ENCODE measurements around the gene AFAP1L1. TPM values are rescaled to one million over a fixed set of nuclear protein-coding genes. Genes with fewer than 3 reads are reported as not detected.

AFAP1L1 gene
- total RNA-seq, 1 experiment from 2014 or later = 15.2 TPM

GRCh38 chr5:149317281-149318048 is 45.8 kb downstream of the AFAP1L1 start:
- intact Hi-C loops (cut with micrococcal nuclease; ENCODE audit: unreplicated experiment) (loop anchor here (1.0 to 5.0 kb wide), 2 partner anchors 54 to 125 kb away; no protein-coding TSS in a partner anchor), in situ Hi-C loops (cut with HindIII; ENCODE audit: low pct_unique_long_range_greater_than_20kb, low sequenced_read_pairs) (no loop called here)
- Histone ChIP-seq H3K9me3 (ENCODE audit: control insufficient read depth, insufficient read depth, low read depth, low read length) (no peaks in the 10 kb centered on the region), H3K36me3 (ENCODE audit: control insufficient read depth, insufficient read depth, low read length) (no peaks in the 10 kb centered on the region), H3K27me3 (ENCODE audit: control insufficient read depth, insufficient read depth, low read length) (no peaks in the 10 kb centered on the region), H3K27ac (ENCODE audit: low read length) (no peak overlapping the region), H3K4me1 (ENCODE audit: control insufficient read depth, insufficient read depth, low read length) (no peaks in the 10 kb centered on the region; the same call in 1 of the 2 replicates), H3K4me3 (ENCODE audit: low read depth in 2 of 2, low read length in 2 of 2) (no peak overlapping the region)
- ATAC-seq (peak; percentile 75), DNase-seq (ENCODE audit: low read depth, low spot score) (peak; percentile 30)
- TF ChIP-seq, protein P1, sequence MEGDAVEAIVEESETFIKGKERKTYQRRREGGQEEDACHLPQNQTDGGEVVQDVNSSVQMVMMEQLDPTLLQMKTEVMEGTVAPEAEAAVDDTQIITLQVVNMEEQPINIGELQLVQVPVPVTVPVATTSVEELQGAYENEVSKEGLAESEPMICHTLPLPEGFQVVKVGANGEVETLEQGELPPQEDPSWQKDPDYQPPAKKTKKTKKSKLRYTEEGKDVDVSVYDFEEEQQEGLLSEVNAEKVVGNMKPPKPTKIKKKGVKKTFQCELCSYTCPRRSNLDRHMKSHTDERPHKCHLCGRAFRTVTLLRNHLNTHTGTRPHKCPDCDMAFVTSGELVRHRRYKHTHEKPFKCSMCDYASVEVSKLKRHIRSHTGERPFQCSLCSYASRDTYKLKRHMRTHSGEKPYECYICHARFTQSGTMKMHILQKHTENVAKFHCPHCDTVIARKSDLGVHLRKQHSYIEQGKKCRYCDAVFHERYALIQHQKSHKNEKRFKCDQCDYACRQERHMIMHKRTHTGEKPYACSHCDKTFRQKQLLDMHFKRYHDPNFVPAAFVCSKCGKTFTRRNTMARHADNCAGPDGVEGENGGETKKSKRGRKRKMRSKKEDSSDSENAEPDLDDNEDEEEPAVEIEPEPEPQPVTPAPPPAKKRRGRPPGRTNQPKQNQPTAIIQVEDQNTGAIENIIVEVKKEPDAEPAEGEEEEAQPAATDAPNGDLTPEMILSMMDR (IDR thresholded peaks at IDR 0.05) = peak; percentile 82
- no peak for TF ChIP-seq SIN3A (IDR thresholded peaks at IDR 0.05; ENCODE audit: borderline replicate concordance, insufficient read depth, low read depth, low read length)
- ChIA-PET POLR2A (no interaction called here), CTCF (interaction anchor here (0.7 to 1.2 kb wide), 4 partner anchors 9 to 245 kb away, joined by 3 to 4 read pairs (median 4); no protein-coding TSS in a partner anchor)
- no TSS peak for BruUV-seq (replicated peaks)

DNA sequence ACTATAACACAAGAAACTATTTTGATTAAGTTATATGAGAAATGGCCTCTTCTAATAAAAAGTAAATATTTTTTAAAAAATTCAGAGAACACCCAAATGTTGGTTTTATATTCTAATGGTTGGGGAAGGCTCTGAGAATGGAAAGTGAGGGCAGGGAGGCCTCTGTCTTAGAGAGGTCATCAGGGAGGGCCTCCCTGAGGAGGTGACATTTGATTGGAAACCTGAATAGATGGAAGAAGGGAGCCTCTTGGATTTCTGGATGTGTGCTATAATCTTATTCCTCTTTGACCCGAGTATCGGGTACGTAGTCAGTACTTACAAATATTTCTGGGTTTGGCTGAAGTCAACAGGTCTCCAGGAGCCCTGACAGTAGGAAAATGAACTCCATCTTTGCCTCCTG is 47.5 kb downstream of the AFAP1L1 start:
- TF ChIP-seq, protein P1 (IDR thresholded peaks at IDR 0.05) = no peak
- TF ChIP-seq REST (IDR thresholded peaks at IDR 0.05; ENCODE audit: insufficient read depth in 1 of 2, low read depth in 2 of 2, low read length in 1 of 2) = no peak
- no peak for TF ChIP-seq TCF7L2 (IDR thresholded peaks at IDR 0.05; ENCODE audit: low read depth, low read length)
- no peak for TF ChIP-seq SIN3A (IDR thresholded peaks at IDR 0.05; ENCODE audit: borderline replicate concordance, insufficient read depth, low read depth, low read length)
- no peak for TF ChIP-seq POLR2AphosphoS5 (IDR thresholded peaks at IDR 0.05; ENCODE audit: low read depth, low read length)
- in situ Hi-C loops (cut with HindIII; ENCODE audit: low pct_unique_long_range_greater_than_20kb, low sequenced_read_pairs) (no loop called here), intact Hi-C loops (cut with micrococcal nuclease; ENCODE audit: unreplicated experiment) (loop anchor here (5.0 kb wide), 1 partner anchor 123 kb away; no protein-coding TSS in a partner anchor)
- Histone ChIP-seq H3K27ac (ENCODE audit: low read length) (no peak overlapping the region), H3K4me1 (ENCODE audit: control insufficient read depth, insufficient read depth, low read length) (no peaks in the 10 kb centered on the region), H3K4me3 (ENCODE audit: low read depth in 2 of 2, low read length in 2 of 2) (no peak overlapping the region), H3K9me3 (ENCODE audit: control insufficient read depth, insufficient read depth, low read depth, low read length) (no peaks in the 10 kb centered on the region), H3K36me3 (ENCODE audit: control insufficient read depth, insufficient read depth, low read length) (no peaks in the 10 kb centered on the region), H3K27me3 (ENCODE audit: control insufficient read depth, insufficient read depth, low read length) (no peaks in the 10 kb centered on the region)
- no TSS peak for BruUV-seq (replicated peaks)
- POLR2A ChIA-PET = no interaction called here
- no peak for ATAC-seq
- CTCF ChIA-PET = no interaction called here
- no peak for DNase-seq (ENCODE audit: low read depth, low spot score)
